Measurements from ENCODE around the gene HLTF.

- no peak for TF ChIP-seq CTCF (IDR thresholded peaks at IDR 0.05)
- no peak for TF ChIP-seq POLR2A (IDR thresholded peaks at IDR 0.05)
These were observed 80.9 kb downstream of the HLTF start for GRCh38 chr3:149005416-149005815.

All from thyroid gland (tissue), 4 donors.